Stimulated activated CD8-positive, alpha-beta memory T cell treated with anti-CD3 and anti-CD28 coated beads, Interleukin-2, amount 100 ng/mL, for 1 hour (primary cell): ENCODE measurements around the gene YLPM1.

Experiments used
- DNase-seq, 2 donors: peaks; one replicate each; pipeline ENCODE4 v3.0.0-alpha.2; 2020; ENCODE audit warnings: low read depth in 2 of 2

Gene YLPM1

DNA sequence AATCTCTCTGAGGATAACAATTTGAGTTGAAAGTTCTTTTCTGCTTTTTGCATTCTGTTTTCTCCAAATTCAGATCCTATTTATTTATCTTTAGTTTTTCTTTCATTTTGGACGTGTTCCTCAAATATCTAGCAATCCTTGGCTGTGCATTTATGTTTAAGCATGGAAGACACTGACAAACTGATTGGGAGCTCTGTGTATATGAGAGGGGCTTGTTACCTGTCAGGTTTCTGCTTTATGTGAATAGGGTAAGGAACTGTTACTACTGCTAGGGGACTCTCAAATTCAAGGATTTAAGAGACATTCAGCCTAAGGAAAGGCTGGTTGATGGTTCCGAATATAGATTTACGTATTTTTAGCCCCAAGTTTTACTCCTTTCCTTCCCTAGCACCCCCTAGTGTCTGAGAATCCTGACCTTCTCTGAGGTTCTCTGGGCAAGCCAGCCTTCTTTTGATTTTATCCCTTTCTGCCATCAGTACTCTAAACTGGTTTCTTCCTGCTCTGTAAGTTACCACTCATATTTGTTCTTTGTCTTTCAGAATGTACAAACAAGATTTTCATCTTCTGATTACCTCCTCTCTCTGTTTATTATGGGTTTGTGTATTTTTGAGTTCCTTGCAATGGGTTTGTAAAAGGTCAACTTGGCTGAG, 30.5 kb downstream of the YLPM1 start:
- DNase-seq = no peak

DNA sequence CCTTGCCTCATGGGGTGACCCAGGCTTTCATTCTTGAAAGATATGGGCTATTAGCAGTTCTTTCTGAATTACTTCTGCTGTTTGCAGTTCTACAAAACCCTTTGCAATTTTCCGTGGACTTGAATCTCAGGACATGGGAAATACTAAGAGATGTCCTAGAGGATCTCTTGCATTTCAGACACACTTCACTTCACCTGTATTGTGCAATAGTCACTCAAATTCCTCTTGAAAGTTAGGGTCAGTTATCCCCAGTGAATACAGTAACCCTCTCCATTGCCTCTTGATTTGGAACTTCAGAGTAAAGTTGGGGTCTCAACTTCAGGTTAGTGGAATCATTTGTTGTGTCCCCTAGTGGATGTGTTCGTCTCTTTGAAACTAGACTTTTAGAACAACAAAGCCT, 31.8 kb downstream of the YLPM1 start:
- DNase-seq = no peak

- no peak for DNase-seq
Measured at GRCh38 chr14:74799765-74800164, 36.6 kb downstream of the YLPM1 start.

GRCh38 chr14:74800780-74801179, 37.7 kb downstream of the YLPM1 start:
- no peak for DNase-seq

DNA sequence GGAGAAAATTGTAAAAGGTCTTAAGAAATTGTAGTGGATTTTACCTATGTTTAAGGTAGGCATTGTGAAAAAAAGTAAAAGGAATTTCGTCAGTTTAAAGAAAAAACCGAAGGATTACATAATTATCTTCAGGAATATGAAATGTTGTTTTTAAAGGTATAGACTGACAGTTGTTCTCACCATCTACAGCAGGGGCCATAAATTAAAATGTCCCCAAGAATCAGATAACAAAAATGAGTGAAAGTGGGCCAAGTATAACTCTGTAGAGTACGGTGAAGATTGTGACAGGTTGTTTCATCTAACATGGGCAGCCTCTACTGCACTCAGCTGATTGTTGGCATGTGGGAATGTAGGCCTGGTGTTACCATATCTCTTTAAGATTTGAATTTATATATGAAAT, 38.3 kb downstream of the YLPM1 start:
- no peak for DNase-seq

- DNase-seq = no peak
Measured at GRCh38 chr14:74804219-74804825, 41.2 kb downstream of the YLPM1 start.

- no peak for DNase-seq
Measured at GRCh38 chr14:74807853-74808545, 44.9 kb downstream of the YLPM1 start.

- DNase-seq = no peak
Measured at GRCh38 chr14:74816124-74816523, 53.0 kb downstream of the YLPM1 start.

- DNase-seq = no peak
Measured at GRCh38 chr14:74820288-74820687, 57.2 kb downstream of the YLPM1 start.

DNA sequence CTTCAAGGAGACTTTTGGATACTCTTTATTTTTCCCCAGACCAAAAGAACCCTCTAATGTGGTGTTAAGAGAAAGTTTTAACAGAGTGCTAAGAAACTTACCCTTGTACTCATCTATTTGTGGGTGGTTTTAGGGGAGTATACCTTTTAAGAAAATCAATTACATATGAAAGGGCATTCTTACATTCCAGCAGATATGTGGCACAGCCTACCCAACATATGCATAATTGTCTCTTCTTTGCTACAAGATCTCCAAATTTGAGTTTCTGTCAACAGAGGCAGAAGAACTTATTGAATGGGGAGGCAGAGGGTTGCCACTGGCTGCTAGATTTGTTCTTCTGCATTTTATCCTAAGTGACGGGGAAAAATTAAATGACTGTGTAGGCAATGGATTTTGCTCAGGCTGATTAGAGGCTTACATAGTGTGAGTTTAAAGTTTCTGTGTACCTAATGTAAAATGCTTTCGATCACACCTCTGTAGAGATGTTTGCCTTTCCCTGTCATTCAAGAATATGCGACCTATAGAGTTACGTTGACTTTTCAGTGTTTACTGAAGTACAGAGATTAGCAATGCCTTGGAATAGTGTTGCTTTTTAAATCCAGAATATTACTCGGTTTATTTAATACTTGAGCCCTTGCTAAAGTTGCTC, 58.3 kb downstream of the YLPM1 start:
- no peak for DNase-seq

DNA sequence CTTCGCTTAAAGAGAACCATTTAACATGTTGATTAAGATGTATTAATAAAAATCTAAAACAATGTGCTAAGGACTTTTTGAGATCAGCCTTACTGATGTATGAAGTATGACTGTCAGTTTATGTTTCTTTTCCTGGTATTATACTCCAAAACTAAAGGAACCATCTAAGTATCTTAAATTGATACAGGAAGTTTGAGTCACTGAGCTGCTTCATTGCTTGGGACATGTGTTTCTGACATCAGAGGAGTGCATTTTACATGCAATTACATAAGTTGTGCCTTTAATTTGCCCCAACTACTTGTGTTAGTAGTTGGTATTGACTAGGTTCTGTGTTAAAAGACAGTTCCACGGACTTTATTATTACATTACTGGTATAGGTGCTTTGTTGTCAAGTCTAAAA, 61.9 kb downstream of the YLPM1 start:
- no peak for DNase-seq

DNA sequence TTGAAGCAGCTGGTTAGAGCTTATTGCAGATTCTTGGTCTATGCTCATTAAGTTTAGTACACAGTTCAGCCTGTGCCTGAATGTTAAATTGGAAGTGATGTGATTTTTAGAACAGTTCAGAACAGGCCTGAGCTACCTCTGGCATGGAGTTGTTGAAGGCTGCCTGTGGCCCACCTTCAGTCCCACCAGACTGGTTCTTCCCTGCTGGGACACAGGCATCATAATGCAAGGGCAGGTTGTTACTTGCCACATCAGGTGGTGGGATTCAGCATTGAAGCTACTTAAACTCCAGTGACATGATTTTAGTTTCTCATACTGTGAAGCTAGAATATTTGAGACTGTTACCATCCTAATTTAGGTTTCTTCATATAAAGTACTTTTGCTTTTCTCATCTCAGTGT, 63.5 kb downstream of the YLPM1 start:
- no peak for DNase-seq

- DNase-seq = no peak
Measured at GRCh38 chr14:74829251-74829650, 66.1 kb downstream of the YLPM1 start.

DNA sequence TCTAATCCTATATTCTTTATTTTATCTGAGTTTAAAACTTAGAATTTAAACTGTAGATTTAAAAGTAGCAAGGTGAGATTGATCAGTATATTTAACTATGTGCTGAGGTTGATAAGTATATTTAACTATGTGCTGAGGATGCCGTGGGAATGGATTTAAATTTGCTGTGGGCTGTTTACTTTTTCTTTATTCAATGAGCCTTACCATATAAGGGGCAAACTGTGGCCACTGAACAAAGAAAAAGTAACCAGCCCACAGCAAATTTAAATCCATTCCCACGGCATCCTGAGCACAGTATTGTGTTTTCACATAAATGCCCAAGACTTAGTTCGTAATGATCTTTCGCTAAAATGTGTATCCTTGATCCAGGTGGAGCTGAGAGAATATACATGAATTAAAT, 69.7 kb downstream of the YLPM1 start:
- no peak for DNase-seq

GRCh38 chr14:74834692-74835392, 71.7 kb downstream of the YLPM1 start:
- no peak for DNase-seq

- no peak for DNase-seq
Measured at GRCh38 chr14:74835645-74836250, 72.6 kb downstream of the YLPM1 start.

GRCh38 chr14:74836251-74836960, 73.3 kb downstream of the YLPM1 start:
- no peak for DNase-seq

- no peak for DNase-seq
Measured at GRCh38 chr14:74838166-74838565, 75.0 kb downstream of the YLPM1 start.

- no peak for DNase-seq
Measured at GRCh38 chr14:74840603-74841030, 77.5 kb downstream of the YLPM1 start.

- no peak for DNase-seq
Measured at GRCh38 chr14:74841230-74842207, 78.4 kb downstream of the YLPM1 start.
